GM12875 (cell line): ENCODE results near the gene BAZ1A.

Experiments used
- H3K4me3 ChIP-seq: one replicate; pipeline ENCODE4 v1.5.1; 2011; ENCODE audit warnings: low read depth, low read length, control low read depth
- TF ChIP-seq, protein P1 (sequence below): IDR thresholded peaks from 2 replicates; pipeline ENCODE4 v1.5.1; 2011; ENCODE audit warnings: low read depth, mild to moderate bottlenecking, control low read depth, inconsistent platforms, low read length, moderate library complexity, borderline replicate concordance; ENCODE audit not compliant: insufficient read depth

Gene BAZ1A

GRCh38 chr14:34875031-34875922, at the start of gene BAZ1A:
Gene BAZ1A, minus strand, starts transcription at chr14:34875360. Its CDS starts 756 bp downstream, at chr14:34874604.
- TF ChIP-seq, protein P1, sequence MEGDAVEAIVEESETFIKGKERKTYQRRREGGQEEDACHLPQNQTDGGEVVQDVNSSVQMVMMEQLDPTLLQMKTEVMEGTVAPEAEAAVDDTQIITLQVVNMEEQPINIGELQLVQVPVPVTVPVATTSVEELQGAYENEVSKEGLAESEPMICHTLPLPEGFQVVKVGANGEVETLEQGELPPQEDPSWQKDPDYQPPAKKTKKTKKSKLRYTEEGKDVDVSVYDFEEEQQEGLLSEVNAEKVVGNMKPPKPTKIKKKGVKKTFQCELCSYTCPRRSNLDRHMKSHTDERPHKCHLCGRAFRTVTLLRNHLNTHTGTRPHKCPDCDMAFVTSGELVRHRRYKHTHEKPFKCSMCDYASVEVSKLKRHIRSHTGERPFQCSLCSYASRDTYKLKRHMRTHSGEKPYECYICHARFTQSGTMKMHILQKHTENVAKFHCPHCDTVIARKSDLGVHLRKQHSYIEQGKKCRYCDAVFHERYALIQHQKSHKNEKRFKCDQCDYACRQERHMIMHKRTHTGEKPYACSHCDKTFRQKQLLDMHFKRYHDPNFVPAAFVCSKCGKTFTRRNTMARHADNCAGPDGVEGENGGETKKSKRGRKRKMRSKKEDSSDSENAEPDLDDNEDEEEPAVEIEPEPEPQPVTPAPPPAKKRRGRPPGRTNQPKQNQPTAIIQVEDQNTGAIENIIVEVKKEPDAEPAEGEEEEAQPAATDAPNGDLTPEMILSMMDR, result no peak
- H3K4me3 ChIP-seq, result peak within 1 kb of the TSS; percentile 52

- TF ChIP-seq, protein P1, result no peak
- no peak overlapping the region for H3K4me3 ChIP-seq
Observed at GRCh38 chr14:34920339-34920738, 45.2 kb upstream of the BAZ1A start.

- TF ChIP-seq, protein P1, result no peak
- no peak overlapping the region for H3K4me3 ChIP-seq
Observed at GRCh38 chr14:34913619-34914018, 38.5 kb upstream of the BAZ1A start.

GRCh38 chr14:34912966-34913365, 37.8 kb upstream of the BAZ1A start:
- TF ChIP-seq, protein P1, result no peak
- no peak overlapping the region for H3K4me3 ChIP-seq

GRCh38 chr14:34912182-34912581, 37.0 kb upstream of the BAZ1A start:
- TF ChIP-seq, protein P1, result no peak
- H3K4me3 ChIP-seq, result no peak overlapping the region

DNA sequence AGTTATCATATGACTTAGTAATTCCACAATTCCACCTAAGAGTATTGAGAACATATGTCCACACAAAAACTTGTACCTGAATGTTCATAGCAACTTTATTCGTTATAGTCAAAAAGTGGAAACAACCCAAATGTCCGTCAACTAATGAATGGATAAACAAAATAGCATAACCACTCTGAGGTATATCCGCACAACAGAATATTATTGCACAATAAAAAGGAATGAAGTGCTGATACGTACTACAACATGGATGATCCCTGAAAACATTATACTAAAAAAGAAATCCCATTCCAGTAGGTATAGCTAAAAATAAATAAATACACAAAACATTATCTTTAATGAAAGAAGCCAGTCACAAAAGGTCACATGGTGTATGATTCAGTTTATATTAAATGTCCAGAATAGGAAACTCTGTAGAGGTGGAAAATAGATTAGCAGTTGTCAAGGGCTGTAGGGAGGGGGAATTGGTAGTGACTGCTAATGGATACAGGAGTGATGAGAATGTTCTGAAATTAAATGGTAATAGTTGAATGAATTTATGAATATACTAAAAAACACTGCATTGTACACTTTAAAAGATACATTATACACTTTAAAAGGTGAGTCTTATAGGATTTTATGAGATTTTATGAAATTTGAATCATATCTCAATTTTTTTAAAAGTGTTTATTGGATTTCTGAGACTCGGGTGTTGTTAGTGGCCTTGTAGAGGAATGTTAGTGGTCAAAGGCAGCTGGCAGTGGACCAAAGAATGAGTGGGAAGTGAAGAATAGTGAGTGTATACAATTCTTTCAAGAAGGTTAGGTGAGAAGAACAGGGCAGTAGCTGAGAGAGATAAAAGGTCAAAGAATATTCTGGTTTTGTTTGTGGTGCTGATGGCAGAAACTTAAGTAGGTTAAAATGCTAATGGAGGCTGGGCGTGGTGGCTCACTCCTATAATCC, 36.3 kb upstream of the BAZ1A start:
- TF ChIP-seq, protein P1, result no peak
- H3K4me3 ChIP-seq, result no peak overlapping the region
